ENCODE measurements around the gene TFPT. TPM values are rescaled to one million over a fixed set of nuclear protein-coding genes. Genes with fewer than 3 reads are reported as not detected.

Gene TFPT
- total RNA-seq, 1 donor from 2014 or later: 58.5 TPM

GRCh38 chr19:54094426-54095000, 20.9 kb downstream of the TFPT start:
- no peak for DNase-seq (ENCODE audit: extremely low read depth, low read depth, low spot score)

DNA sequence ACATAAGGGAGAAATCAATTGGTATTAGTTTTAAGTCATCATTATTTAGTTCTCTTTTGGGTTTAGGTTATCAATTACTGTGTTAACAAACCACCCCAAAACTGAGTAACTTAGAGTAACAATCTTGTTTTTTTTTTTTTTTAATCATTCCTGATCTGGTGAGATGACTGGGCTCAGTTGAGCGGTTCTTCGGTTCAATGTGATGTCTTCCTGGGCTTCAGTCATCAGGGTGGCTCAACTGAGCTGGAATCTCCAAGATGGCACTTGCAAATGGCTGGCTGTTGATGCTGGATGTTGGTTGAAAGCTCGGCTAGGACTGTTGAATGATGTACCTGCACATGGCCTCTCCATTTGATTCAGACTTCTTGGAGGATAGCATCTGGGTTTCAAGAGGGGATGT, 31.0 kb downstream of the TFPT start:
- DNase-seq (ENCODE audit: extremely low read depth, low read depth, low spot score): no peak

- no peak for DNase-seq (ENCODE audit: extremely low read depth, low read depth, low spot score)
Observed at GRCh38 chr19:54081032-54081431, 34.4 kb downstream of the TFPT start, which contains the start of gene TARM1. TSS of gene TARM1 (minus strand) at chr19:54081365. CDS start at chr19:54081340, 25 bp downstream.

DNA sequence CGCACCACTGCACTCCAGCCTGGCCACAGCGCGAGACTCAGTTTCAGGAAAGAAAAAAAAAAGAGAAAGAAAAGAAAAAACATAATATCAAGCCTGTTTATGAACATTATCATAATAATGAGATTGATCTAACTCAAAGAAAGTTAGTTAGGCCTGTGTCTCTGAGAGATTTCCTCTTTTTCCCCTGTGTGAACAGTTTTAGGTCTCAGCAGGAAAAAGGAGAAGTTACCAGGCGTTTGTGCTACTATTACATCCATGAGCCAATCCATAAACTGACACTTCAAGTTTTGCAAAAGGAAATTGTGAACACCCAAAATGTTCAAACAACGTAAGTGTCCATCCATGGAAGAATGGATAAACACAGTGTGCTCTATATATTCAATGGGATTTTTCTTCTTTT, 38.1 kb downstream of the TFPT start:
- no peak for DNase-seq (ENCODE audit: extremely low read depth, low read depth, low spot score)

DNA sequence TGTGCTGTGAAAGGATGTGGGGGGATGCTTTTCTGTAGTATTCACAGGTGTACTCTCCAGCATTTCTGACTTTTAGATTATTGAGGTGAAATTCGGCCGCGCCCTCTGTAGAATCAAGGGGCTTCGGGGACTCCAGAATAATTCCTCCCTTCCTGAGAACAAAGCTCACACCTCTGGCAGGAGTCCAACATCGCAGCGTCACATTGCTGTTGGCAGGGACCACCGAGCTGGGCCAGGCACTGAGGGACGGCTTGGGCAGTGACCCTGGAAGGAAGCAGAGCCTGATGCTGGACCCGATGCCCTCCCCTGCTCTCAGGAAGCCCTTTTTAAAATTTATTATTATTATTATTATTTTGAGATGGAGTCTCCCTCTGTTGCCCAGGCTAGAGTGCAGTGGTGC, 40.6 kb downstream of the TFPT start:
- DNase-seq (ENCODE audit: extremely low read depth, low read depth, low spot score): no peak

DNA sequence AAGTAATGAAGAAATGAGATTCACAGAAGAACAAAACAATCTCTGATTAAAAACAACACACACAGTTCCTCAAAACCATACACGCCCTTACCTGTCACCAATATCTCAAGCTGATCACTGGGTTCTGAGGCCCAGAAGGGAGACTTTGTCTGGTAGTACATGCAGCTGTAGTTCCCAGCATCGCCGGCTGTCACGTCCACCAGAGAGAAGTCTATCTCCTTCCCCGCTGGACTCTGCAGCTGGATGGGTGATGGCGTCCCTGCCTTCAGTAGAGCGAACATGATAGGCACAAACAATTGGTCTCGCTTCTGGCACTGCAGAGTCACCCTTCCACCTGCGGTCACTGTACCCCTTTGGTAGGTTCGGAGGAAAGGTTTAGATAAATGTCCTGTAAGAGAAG, 41.6 kb downstream of the TFPT start:
- DNase-seq (ENCODE audit: extremely low read depth, low read depth, low spot score): no peak

GRCh38 chr19:54069470-54069869, 46.0 kb downstream of the TFPT start:
- DNase-seq (ENCODE audit: extremely low read depth, low read depth, low spot score): no peak

DNA sequence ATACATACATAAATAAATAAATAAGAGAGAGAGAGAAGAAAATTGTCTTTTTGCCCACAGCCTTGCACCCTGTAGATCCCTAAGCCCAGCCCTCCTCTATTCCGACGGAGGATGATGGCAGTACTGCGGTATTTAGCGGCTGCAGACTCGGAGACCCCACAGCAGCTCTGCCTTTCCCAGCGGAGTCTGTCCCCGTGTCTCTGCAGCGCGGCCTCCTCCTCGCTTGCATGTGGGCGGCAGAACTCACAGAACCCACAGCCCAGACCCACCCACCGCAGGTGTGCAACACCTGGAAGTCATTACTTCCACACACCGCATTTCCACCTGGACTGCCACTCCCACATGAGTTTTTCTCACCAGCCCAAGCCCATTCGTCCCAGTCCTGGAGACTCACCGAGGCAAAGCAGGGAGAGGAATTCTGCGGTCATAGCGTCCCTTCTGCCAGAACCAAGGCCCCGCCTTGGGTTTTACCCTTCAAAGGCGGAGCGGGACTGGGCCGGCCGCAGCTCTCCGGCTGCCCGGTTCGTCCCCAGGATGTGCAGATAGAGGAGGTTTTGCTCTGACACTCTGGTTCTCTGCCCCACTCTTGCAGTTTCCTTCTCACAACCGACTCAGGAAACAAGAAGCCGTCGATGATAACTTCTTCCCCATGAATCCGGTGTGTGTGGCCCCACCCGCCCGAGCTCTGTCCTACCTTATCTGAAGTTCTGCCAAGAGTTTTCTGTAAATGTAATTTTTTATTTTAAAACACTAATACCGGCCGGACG, 51.9 kb downstream of the TFPT start, which contains the start of gene VSTM1:
Gene VSTM1 (minus strand): TSS at position 548 of the 767 bp plus-strand sequence. CDS start 120 bp downstream, at position 428.
- no peak for DNase-seq (ENCODE audit: extremely low read depth, low read depth, low spot score)

DNA sequence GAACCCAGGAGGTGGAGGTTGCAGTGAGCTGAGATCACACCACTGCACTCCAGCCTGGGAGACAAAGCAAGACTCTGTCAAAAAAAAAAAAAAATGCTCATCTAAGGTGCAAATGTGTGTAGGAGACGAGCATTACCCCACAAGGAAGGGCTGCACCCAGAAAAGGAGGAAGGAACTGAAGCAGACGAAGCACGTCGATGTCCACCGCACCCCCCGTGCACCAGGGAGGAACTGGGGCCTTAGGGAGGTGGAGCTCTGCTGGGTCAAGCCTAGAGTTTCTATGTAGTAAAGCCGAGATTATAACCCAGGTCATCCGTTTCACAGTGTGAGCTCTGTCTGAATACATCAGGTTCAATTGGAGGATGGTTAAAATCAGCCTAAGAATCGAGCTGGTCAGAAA, 52.8 kb downstream of the TFPT start:
- DNase-seq (ENCODE audit: extremely low read depth, low read depth, low spot score): no peak

Other genes starting within 250 kb of the TFPT start
- 134 and 174 TPM in 2 replicates for gene MYADM, start 247.8 kb downstream of the TFPT start, total RNA-seq
- 0.06 TPM in 1 of 2 replicates, not detected in the other for gene PRKCG, start 233.5 kb downstream of the TFPT start, total RNA-seq
- gene CACNG7, start 206.4 kb downstream of the TFPT start, total RNA-seq: 1.9 and 2.2 TPM in 2 replicates
- 1.3 and 2.1 TPM in 2 replicates for gene CACNG8, start 152.7 kb downstream of the TFPT start, total RNA-seq
- gene CACNG6, start 124.0 kb downstream of the TFPT start, total RNA-seq: 2.2 and 3.0 TPM in 2 replicates
- gene VSTM1, start 51.8 kb downstream of the TFPT start, total RNA-seq: not detected in 2 replicates
- not detected in 2 replicates for gene TARM1, start 34.3 kb downstream of the TFPT start, total RNA-seq
- gene OSCAR, start 14.9 kb downstream of the TFPT start, total RNA-seq: not detected in 2 replicates
- gene NDUFA3, start 12.8 kb downstream of the TFPT start, total RNA-seq: 11.7 and 26.2 TPM in 2 replicates
- gene PRPF31, start 97 bp upstream of the TFPT start, total RNA-seq: 57.8 and 66.7 TPM in 2 replicates
- gene CNOT3, start 22.1 kb upstream of the TFPT start, total RNA-seq: 19.6 and 29.5 TPM in 2 replicates
- 7.5 and 8.0 TPM in 2 replicates for gene LENG1, start 44.1 kb upstream of the TFPT start, total RNA-seq
- gene TMC4, start 57.5 kb upstream of the TFPT start, total RNA-seq: not detected in 2 replicates
- 354 and 361 TPM in 2 replicates for gene MBOAT7, start 73.9 kb upstream of the TFPT start, total RNA-seq
- 92.9 and 140 TPM in 2 replicates for gene TSEN34, start 75.7 kb upstream of the TFPT start, total RNA-seq
- 1,387 and 1,829 TPM in 2 replicates for gene RPS9, start 85.2 kb upstream of the TFPT start, total RNA-seq
- gene LILRB3, start 107.3 kb upstream of the TFPT start, total RNA-seq: not detected in 2 replicates
- not detected in 2 replicates for gene LILRA6, start 127.1 kb upstream of the TFPT start, total RNA-seq
- gene LILRB5, start 141.6 kb upstream of the TFPT start, total RNA-seq: not detected in 2 replicates
- gene LILRB2, start 165.5 kb upstream of the TFPT start, total RNA-seq: not detected in 2 replicates
- not detected in 2 replicates for gene LILRA5, start 197.5 kb upstream of the TFPT start, total RNA-seq
- gene LILRA4, start 223.5 kb upstream of the TFPT start, total RNA-seq: not detected in 2 replicates
- gene LAIR1, start 249.3 kb upstream of the TFPT start, total RNA-seq: not detected in 2 replicates